Ureter (tissue), 1 donor: ENCODE measurements around the gene TBC1D8. TPM values are rescaled to one million over a fixed set of nuclear protein-coding genes. Genes with fewer than 3 reads are reported as not detected.

Experiments
- DNase-seq: peaks from one replicate; pipeline ENCODE4 v3.0.0-alpha.2; 2020; ENCODE audit warnings: low spot score
- total RNA-seq: library from RNA; stranded (reverse); gene quantifications from one replicate; pipeline ENCODE4 v1.2.4, GENCODE V29; 2023
- donor health status: DM: yes; HTN: yes; CAD: no.

The TBC1D8 gene
- total RNA-seq, 1 donor from 2014 or later, result 69.1 TPM

- peak; percentile 98 for DNase-seq
Measured at GRCh38 chr2:101001691-101002561, 149.3 kb downstream of the TBC1D8 start, which contains the start of gene RPL31. RPL31 (plus strand) TSS chr2:101002289; CDS start chr2:101002702, 413 bp downstream.

- no peak for DNase-seq
Measured at GRCh38 chr2:100999995-101000394, 151.2 kb downstream of the TBC1D8 start.

DNA sequence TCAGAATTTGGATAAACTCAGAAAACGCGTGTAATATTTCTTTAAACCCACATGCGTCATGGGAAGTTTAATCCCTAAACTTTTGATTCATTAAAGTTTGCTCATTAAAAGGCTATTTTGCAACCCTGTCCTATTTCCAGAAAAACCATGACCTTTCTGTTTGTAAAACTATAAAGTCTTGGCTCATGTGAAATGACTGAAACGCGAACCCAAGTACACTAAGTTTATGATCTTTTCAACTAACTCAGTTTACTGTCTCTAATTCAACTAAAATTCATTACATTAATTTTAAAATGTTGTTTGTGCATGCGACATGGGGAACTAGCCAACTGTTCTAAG, 153.0 kb downstream of the TBC1D8 start:
- no peak for DNase-seq

- DNase-seq, result no peak
Measured at GRCh38 chr2:100997509-100998234, 153.5 kb downstream of the TBC1D8 start.

- DNase-seq, result no peak
Measured at GRCh38 chr2:100995309-100996075, 155.7 kb downstream of the TBC1D8 start.

GRCh38 chr2:100993294-100993693, 157.9 kb downstream of the TBC1D8 start:
- DNase-seq, result no peak

- no peak for DNase-seq
Measured at GRCh38 chr2:100992262-100992661, 158.9 kb downstream of the TBC1D8 start.

DNA sequence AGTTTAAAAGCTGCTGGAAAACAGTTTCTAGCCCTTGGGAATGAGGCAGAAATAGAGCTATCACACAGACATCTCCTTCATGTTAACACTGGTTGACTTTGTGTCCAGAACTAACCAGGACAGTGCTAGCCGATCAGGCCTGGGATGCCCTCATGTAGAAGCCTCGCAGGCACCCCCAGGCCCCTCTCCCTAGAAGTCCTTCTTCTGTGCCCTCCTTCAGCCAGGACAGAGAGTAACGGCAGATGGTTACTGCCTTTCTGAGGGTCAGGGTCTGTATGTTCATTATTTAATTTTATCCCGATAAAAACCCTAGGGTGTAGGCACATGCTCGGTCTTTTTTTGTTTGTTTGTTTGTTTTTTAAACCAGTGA, 159.8 kb downstream of the TBC1D8 start:
- no peak for DNase-seq

- no peak for DNase-seq
Measured at GRCh38 chr2:100990650-100991403, 160.4 kb downstream of the TBC1D8 start.

DNA sequence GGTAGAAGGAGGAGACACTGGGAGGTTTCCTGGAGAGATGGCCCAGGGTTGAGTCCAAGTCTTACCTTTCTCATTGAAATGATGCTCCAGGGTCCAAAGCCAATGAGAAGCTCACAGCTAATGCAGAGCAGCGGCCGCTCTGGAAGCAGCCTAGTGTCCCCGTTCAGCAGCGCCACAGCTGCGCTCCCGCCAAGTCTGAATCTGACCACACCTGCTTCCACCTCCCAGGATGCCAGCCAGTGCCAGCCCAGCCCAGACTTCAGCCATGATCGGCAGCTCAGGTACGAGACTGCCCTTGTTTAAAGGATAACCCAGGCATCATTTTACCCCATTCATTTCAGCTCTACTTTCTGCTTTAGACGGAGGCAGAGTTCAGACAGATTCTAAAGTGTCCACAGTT, 161.0 kb downstream of the TBC1D8 start:
- DNase-seq, result no peak

- DNase-seq, result no peak
Measured at GRCh38 chr2:100989666-100990065, 161.5 kb downstream of the TBC1D8 start.

DNA sequence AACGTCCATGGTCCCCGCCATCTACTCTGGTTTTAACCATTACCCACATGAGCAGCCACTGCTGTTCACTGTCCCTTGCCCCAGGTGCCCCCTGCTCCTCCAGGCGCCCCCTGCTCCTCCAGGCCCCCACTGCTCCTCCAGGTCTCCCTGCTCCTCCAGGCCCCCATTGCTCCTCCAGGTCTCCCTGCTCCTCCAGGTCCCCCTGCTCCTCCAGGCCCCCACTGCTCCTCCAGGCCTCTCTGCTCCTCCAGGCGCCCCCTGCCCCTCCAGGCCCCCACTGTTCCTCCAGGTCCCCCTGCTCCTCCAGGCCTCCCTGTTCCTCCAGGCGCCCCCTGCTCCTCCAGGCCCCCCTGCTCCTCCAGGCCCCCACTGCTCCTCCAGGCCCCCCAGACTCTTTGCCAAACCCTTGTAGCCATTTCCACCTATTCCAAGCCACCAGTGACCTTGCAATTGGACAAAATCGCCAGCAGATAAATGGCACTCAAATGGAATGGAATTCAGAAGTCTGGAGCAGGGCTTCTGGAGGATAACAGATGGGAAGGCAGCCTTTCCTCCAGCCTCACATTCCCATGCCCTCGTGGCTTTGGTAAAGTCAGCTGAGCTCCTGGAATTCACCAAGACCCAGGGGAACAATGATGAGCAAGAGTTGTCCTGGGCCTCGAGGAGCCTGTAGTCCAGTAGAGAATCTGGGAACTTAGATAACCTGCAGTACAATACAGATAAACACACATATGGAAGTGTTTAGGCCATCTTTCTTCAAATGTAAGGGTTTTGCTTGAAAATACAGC, 162.4 kb downstream of the TBC1D8 start:
- DNase-seq, result no peak

DNA sequence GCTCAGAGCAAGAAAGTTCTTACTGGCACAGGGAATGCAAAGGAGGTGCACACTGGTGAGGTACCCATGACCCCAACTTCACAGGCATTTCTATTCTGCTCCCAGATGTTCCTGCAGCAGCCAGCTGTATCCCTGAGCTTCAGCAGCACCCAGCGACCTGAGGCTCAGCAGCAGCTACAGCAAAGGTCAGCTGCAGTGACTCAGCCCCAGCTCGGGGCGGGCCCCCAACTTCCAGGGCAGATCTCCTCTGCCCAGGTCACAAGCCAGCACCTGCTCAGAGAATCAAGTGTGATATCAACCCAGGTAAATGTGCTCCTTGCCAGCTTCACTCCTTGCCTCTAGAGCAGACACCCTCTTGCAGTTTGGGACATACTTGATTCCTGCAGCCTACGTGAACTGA, 163.2 kb downstream of the TBC1D8 start:
- DNase-seq, result no peak

GRCh38 chr2:100987536-100987935, 163.6 kb downstream of the TBC1D8 start:
- DNase-seq, result no peak

DNA sequence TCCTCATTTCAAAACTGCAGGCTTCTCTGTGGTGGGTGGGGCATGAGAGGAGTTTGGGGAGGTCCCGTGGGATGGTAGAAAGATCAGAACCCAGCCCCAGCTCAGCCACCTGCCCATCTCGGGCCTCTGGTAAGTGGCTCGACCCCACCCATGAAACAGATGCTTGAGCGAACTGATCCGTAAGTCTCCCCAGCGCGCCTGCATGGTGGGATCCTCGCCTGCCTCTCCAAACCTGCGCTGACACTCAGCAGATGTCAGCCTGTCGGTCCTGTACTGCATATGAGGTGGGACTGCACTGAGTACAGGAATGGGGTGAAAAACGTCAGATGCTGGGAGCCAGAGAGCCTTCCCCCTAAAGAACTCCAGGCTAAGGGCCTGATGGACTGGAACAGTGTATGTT, 165.0 kb downstream of the TBC1D8 start:
- no peak for DNase-seq

DNA sequence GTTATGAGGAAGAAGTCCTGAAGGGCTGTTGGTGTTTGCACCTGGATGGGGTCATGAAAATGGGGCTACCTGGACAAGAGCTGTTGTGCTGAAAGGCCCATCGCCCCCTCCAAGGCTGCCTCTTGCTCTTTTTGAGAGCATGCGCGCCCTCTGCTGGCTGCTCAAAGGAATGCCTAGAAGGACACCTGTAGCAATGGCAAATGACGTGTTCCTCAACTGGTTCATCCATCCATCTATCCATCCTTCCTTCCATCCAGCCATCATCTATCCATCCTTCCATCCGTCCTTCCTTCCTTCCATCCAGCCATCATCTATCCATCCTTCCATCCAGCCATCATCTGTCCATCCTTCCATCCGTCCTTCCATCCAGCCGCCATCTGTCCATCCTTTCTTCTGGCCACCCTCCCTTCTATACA, 166.3 kb downstream of the TBC1D8 start:
- DNase-seq, result peak; percentile 65

- no peak for DNase-seq
Measured at GRCh38 chr2:100983684-100984310, 167.4 kb downstream of the TBC1D8 start.

GRCh38 chr2:100983201-100983600, 168.0 kb downstream of the TBC1D8 start:
- DNase-seq, result no peak

GRCh38 chr2:100982431-100982861, 168.7 kb downstream of the TBC1D8 start:
- no peak for DNase-seq

- no peak for DNase-seq
Measured at GRCh38 chr2:100981011-100981410, 170.2 kb downstream of the TBC1D8 start.
